T47D (cell line): Measurements from ENCODE around the gene ZBTB7C.

Experiments
- DNase-seq, 2 experiments: peaks; one replicate each; pipeline versions ENCODE4 v3.0.0 to v3.0.0-alpha.2; 2011 to 2012; ENCODE audit warnings: low read depth in 1 of 2, low spot score in 1 of 2
- JUND ChIP-seq: IDR thresholded peaks from 2 replicates; pipeline ENCODE4 v1.6.1; 2012; ENCODE audit warnings: low read depth
- in situ Hi-C: cut with HindIII; loops from 2 replicates; pipeline ENCODE4 v1.10.0; 2016; ENCODE audit warnings: low sequenced_read_pairs, low pct_unique_long_range_greater_than_20kb

Gene ZBTB7C

GRCh38 chr18:48193521-48194492 lies 215.4 kb downstream of the ZBTB7C start:
- in situ Hi-C loops, result no loop called here
- TF ChIP-seq JUND, result no peak
- no peak for DNase-seq

- in situ Hi-C loops, result no loop called here
- DNase-seq, result no peak
Measured at GRCh38 chr18:48192542-48192941, 216.6 kb downstream of the ZBTB7C start.

GRCh38 chr18:48191494-48191893 lies 217.7 kb downstream of the ZBTB7C start:
- TF ChIP-seq JUND, result no peak
- in situ Hi-C loops, result no loop called here
- no peak for DNase-seq

More at GRCh38 chr18:48192542-48192941, 216.6 kb downstream of the ZBTB7C start:
- TF ChIP-seq JUND, result no peak

- TF ChIP-seq JUND, result no peak
- in situ Hi-C loops, result no loop called here
- DNase-seq, result no peak
Measured at GRCh38 chr18:48190994-48191393, 218.2 kb downstream of the ZBTB7C start.

GRCh38 chr18:48188609-48189008 lies 220.6 kb downstream of the ZBTB7C start:
- in situ Hi-C loops, result no loop called here
- DNase-seq, result no peak
- no peak for TF ChIP-seq JUND

GRCh38 chr18:48186861-48187260 lies 222.3 kb downstream of the ZBTB7C start:
- no peak for DNase-seq
- in situ Hi-C loops, result no loop called here
- TF ChIP-seq JUND, result no peak

- in situ Hi-C loops, result no loop called here
- DNase-seq, result peak in 1 of 2 experiments; percentile 1
- TF ChIP-seq JUND, result no peak
Measured at GRCh38 chr18:48186131-48186766, 222.9 kb downstream of the ZBTB7C start.

- no peak for TF ChIP-seq JUND
- in situ Hi-C loops, result no loop called here
- DNase-seq, result no peak
Measured at GRCh38 chr18:48184118-48184517, 225.1 kb downstream of the ZBTB7C start.

- no peak for TF ChIP-seq JUND
- in situ Hi-C loops, result no loop called here
- DNase-seq, result no peak
Measured at GRCh38 chr18:48183613-48184012, 225.6 kb downstream of the ZBTB7C start.

GRCh38 chr18:48182779-48183178 lies 226.4 kb downstream of the ZBTB7C start:
- TF ChIP-seq JUND, result no peak
- no peak for DNase-seq
- in situ Hi-C loops, result no loop called here

GRCh38 chr18:48181857-48182256 lies 227.3 kb downstream of the ZBTB7C start:
- TF ChIP-seq JUND, result no peak
- no peak for DNase-seq
- in situ Hi-C loops, result no loop called here

GRCh38 chr18:48181087-48181823 lies 227.9 kb downstream of the ZBTB7C start:
- in situ Hi-C loops, result no loop called here
- no peak for TF ChIP-seq JUND
- no peak for DNase-seq
